GM12873 (cell line): Measurements from ENCODE around the gene KRT80.

Experiments used
- TF ChIP-seq, protein P1 (sequence below): IDR thresholded peaks from 2 replicates; pipeline ENCODE4 v1.5.1; 2012; ENCODE audit warnings: low read depth, mild to moderate bottlenecking, moderate library complexity, low read length, control low read depth; ENCODE audit not compliant: insufficient read depth; ENCODE audit errors: missing control alignments

Gene KRT80

GRCh38 chr12:52127683-52128450, 63.9 kb downstream of the KRT80 start:
- TF ChIP-seq, protein P1, sequence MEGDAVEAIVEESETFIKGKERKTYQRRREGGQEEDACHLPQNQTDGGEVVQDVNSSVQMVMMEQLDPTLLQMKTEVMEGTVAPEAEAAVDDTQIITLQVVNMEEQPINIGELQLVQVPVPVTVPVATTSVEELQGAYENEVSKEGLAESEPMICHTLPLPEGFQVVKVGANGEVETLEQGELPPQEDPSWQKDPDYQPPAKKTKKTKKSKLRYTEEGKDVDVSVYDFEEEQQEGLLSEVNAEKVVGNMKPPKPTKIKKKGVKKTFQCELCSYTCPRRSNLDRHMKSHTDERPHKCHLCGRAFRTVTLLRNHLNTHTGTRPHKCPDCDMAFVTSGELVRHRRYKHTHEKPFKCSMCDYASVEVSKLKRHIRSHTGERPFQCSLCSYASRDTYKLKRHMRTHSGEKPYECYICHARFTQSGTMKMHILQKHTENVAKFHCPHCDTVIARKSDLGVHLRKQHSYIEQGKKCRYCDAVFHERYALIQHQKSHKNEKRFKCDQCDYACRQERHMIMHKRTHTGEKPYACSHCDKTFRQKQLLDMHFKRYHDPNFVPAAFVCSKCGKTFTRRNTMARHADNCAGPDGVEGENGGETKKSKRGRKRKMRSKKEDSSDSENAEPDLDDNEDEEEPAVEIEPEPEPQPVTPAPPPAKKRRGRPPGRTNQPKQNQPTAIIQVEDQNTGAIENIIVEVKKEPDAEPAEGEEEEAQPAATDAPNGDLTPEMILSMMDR: no peak

DNA sequence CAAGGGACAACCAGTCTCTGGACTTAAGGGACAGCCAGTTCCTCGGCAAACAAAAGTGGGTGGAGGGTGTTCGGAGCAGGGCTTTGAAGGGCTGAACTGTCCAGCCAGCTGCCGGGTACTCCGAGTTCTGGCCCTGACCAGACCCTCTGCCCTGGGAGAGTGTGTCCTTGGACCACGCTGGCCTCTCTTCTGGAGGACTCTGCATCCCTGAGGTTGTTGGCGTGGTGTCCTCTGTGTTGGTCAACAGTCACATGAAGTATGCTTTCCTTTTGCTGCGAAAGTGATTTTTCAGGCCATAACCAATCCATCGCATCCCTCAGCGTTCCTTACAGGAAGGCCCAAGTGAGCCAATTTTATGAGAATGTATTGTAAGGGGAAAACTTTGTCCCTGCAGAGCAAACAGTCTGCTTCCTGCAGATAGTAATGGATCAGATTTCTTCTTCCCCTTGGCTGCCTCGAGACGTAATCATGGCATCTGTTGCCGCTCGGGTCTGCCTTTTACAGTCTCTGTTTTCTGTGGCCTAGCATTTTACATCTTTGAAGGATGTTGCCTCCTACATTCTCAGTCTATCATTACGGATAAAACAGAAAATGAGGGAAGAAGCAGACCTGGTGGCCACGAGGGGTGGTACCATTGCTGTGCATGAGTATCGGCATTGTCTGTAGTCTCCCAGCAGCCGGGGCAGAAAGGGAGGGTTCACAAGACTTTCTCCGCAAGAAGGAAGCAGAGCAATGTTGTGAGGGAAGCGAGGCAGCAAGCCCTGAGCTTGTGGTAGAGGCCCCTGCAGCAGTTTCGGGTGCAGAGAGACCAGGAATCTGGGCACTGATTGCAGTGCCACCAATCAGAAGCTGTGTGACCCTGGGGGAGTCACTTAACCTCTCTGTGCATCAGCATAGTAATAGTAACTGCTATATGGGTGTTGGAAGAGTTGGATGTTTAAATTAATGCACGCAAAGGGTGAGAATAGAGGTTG, 64.9 kb downstream of the KRT80 start:
- TF ChIP-seq, protein P1: no peak

DNA sequence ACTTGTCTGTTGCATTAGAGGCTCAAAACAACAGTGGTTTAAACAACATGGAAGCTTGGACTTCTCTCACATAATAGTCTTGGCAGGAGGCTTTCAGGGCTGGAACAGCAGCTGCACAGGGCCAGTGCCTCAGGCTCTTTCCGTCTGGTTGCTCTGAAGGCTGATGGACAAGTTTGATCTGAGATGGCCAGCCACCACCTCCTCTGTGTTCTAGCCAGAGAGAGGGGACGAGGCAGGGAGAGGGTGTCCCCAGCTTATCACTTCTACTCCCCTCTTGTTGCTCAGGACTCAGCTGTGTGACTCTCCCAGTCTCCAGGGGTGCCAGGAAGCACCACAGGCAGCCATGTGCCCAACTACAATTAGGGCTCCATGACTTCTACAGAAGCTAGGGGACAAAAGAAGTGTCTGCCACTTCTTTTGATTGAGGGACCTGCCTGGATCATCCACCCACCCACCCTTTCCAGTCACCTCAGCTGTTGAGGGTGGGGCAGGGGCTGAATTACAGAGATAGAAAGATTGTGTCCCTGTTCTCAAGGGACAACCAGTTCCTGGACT, 65.7 kb downstream of the KRT80 start:
- TF ChIP-seq, protein P1: no peak

- TF ChIP-seq, protein P1: no peak
These were observed 66.3 kb downstream of the KRT80 start for GRCh38 chr12:52125476-52125900.

- TF ChIP-seq, protein P1: no peak
These were observed 68.2 kb downstream of the KRT80 start for GRCh38 chr12:52123487-52124186.

DNA sequence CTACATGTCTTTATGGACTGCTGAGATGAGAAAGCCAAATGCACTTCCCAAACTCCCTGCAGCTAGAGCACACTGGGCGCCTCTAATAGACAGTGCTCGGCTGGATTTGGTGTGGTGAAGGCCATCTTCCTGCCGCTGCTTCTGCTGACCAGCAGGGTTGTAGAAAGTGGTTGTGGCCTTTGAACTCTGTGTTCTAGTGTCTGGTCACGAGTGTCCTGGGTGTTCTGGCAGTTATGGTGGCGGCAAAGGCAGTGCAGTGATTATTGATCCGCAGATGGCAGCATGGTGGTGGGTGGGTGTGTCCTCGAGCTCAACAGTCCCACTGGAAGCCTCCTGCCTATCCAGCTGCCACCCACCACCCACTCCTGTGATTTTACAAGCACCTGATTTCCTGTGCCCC, 68.9 kb downstream of the KRT80 start:
- TF ChIP-seq, protein P1: no peak
